Upper lobe of left lung (tissue), 4 donors: Measurements from ENCODE around the gene WFIKKN1.
"Not testable (repeated sequence)": the region's sequence is repeated elsewhere in the genome, so short reads cannot be mapped to it uniquely, and the experiment has no call there.

Experiments used
- CTCF ChIP-seq, 6 experiments: fragments of 450-650 bp in 4 of 6; fragments of 200-600 bp in 2 of 6; sonication (generic) in 2 of 6; IDR thresholded peaks; one replicate each; pipeline ENCODE4 v1.5.1; 2016 to 2019; ENCODE audit warnings: antibody characterized with exemption in 6 of 6
- POLR2A ChIP-seq, 4 donors: fragments of 450-650 bp; IDR thresholded peaks; one replicate each; pipeline ENCODE4 v1.5.1; 2016 to 2017; ENCODE audit warnings: antibody characterized with exemption in 4 of 4, mild to moderate bottlenecking in 2 of 4

- not testable (repeated sequence) for TF ChIP-seq CTCF, POLR2A (IDR thresholded peaks at IDR 0.05)
These were observed 33.1 kb upstream of the WFIKKN1 start for GRCh38 chr16:597655-598054.
